Raji (cell line): ENCODE data around the gene CMIP.

ENCODE experiments used
- POLR2A ChIP-seq: IDR thresholded peaks from 2 replicates; pipeline ENCODE4 v1.6.1; 2011; ENCODE audit warnings: low read depth, low read length, control low read depth; ENCODE audit not compliant: insufficient read depth

CMIP gene

GRCh38 chr16:81567987-81568748 is 123.6 kb downstream of the CMIP start:
- no peak for TF ChIP-seq POLR2A

GRCh38 chr16:81568749-81569087 is 124.1 kb downstream of the CMIP start:
- no peak for TF ChIP-seq POLR2A

GRCh38 chr16:81569361-81570034 is 124.9 kb downstream of the CMIP start:
- no peak for TF ChIP-seq POLR2A

- TF ChIP-seq POLR2A = no peak
Observed at GRCh38 chr16:81570151-81570846, 125.7 kb downstream of the CMIP start.

GRCh38 chr16:81571175-81571574 is 126.6 kb downstream of the CMIP start:
- TF ChIP-seq POLR2A = no peak

- TF ChIP-seq POLR2A = no peak
Observed at GRCh38 chr16:81571592-81572385, 127.2 kb downstream of the CMIP start.

GRCh38 chr16:81572386-81573144 is 128.0 kb downstream of the CMIP start:
- no peak for TF ChIP-seq POLR2A

- no peak for TF ChIP-seq POLR2A
Observed at GRCh38 chr16:81573533-81574020, 129.0 kb downstream of the CMIP start.

GRCh38 chr16:81574168-81574567 is 129.6 kb downstream of the CMIP start:
- no peak for TF ChIP-seq POLR2A

- TF ChIP-seq POLR2A = no peak
Observed at GRCh38 chr16:81575307-81575706, 130.7 kb downstream of the CMIP start.

- no peak for TF ChIP-seq POLR2A
Observed at GRCh38 chr16:81575834-81576233, 131.2 kb downstream of the CMIP start.

- TF ChIP-seq POLR2A = no peak
Observed at GRCh38 chr16:81576696-81577095, 132.1 kb downstream of the CMIP start.

GRCh38 chr16:81578076-81578475 is 133.5 kb downstream of the CMIP start:
- TF ChIP-seq POLR2A = no peak

GRCh38 chr16:81578636-81579413 is 134.2 kb downstream of the CMIP start:
- TF ChIP-seq POLR2A = no peak
